GM18517 (cell line): ENCODE data around the gene KCNMB3.
"Not testable (repeated sequence)": the region's sequence is repeated elsewhere in the genome, so short reads cannot be mapped to it uniquely, and the experiment has no call there.

Experiments used
- ATAC-seq: cut with Tn5 transposase; IDR thresholded peaks from one replicate; pipeline ENCODE4 v1.9.1; 2021; ENCODE audit warnings: mild to moderate bottlenecking, moderate library complexity; ENCODE audit not compliant: unreplicated experiment

Gene KCNMB3

GRCh38 chr3:179250803-179251476 lies at the start of gene KCNMB3:
KCNMB3 (minus strand) TSS chr3:179251114; CDS start chr3:179250990, 124 bp downstream.
- no peak for ATAC-seq

- no peak for ATAC-seq
Observed at GRCh38 chr3:179299999-179300613, 49.2 kb upstream of the KCNMB3 start.

DNA sequence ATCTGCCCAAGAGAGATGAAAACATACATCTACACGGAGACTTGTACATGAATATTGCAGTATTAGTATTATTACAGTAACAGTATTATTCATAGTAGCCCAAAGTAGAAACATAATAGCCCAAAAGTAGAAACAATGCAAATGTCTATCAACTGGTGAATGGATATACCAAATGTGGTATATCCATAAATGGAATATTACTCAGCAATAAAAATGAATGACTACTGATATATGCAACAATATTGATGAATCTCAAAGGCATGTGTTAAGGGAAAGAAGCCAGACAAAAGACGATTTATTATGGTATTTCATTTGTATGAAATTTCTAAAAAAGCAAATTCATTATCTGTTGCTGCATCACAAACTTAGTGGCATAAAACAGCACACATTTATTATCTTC lies 48.4 kb upstream of the KCNMB3 start:
- no peak for ATAC-seq

DNA sequence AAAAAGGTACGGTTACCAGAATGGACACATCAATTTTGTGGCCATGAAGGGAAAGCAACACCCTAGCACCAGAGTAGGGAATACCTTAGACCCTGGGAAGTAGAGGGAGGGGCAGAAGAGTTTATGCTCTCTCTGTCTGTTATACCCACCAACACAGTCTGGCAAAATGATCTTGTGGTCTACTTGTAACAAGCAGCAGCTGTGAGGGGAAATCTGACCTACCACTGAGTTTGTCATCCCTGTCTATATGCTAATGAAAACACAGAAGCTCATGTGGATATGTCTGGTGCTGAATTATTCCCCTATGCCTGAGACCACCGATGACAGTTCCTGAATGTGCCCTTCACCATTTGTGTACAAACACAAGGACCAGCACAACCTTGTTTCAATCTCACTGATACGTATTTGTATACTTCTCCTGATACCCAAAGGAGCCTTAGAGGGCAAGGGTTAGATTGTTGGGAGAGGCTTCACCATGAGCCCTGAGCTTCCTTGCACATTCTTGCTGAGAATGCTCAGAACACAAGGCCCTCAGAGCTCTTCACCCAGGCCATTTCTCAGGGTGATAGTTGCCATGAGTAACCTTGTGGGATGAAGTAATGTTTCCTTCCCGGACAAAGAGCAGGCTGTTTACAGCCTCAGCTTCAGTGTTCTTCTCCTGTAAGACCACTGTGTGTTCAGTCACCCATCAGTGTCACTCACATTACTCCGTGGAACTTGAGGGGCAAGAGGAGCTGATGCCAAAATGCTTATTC lies 47.2 kb upstream of the KCNMB3 start:
- no peak for ATAC-seq

DNA sequence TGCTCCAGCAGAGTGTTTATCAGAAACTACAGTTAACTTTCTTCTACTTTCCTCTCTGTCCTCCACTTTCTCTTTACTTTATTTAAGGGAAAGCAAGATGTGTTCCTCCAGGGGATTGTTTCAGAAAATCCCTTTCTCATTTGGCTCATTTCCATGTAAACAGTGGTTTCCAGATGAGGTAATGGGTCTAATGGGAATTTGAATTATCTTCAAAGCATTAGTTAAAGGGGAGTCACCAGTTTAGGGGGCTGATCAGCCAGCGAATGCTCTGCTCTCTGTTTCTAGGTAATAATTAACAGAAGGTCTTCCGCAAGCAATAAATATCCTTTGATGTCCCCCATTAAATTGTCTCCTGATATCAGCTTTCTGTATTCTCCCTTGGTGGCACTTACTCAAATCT lies 41.5 kb upstream of the KCNMB3 start:
- no peak for ATAC-seq

- no peak for ATAC-seq
Observed at GRCh38 chr3:179289295-179289694, 38.4 kb upstream of the KCNMB3 start.

GRCh38 chr3:179288845-179289244 lies 37.9 kb upstream of the KCNMB3 start:
- no peak for ATAC-seq

- no peak for ATAC-seq
Observed at GRCh38 chr3:179286331-179286730, 35.4 kb upstream of the KCNMB3 start.

DNA sequence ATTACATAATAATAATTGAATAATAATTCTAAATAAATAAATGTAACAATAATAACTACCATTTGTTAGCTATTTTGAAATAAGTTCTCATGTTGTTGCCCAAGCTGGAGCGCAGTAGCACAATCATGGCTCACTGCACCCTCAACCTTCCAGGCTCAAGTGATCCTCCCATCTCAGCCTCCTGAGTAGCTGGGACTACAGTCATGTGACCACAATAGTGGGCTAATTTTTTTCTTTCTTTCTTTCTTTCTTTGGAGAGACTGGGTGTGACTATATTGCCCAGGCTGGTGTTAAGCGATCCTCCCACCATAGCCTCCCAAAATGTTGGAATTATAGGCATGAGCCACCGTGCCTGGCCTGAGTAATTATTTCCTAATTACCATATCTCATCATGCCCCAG lies 30.9 kb upstream of the KCNMB3 start:
- ATAC-seq = no peak

GRCh38 chr3:179279837-179280236 lies 28.9 kb upstream of the KCNMB3 start:
- no peak for ATAC-seq

DNA sequence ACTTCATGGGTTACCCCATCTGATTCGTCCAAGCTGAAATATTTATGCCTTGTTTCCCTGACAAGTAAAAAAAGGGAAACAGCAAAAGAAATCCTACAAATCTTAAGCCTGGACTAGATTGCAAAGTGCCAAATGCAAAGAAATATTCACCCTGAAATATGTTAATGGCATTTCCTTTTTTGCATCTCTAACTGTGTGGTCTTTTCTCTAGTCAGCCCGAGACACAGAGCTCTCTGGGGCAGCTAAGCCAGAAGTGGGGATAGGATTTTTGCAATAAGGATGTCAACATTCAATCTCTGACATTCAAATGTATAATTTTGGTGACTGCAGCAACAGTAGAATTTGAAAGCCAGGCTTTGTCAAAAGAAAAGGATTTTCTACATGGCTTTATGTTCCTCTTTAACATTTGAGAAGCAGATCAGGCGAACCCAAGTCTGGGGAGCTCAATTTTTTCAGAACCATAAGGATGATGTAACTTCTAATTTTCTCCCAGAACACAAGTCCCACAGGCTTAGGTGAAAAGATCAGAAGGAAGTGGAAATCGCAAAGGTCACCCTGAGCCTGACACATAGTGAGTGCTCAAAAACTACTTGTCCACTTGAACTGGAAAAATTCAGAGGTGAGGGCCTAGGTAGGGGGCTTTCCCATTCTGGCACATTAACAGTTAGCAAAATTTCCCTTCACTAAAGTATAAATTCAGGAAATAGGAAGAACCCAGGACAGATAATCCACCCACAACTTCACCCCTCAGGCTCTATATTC lies 28.2 kb upstream of the KCNMB3 start:
- ATAC-seq = no peak

DNA sequence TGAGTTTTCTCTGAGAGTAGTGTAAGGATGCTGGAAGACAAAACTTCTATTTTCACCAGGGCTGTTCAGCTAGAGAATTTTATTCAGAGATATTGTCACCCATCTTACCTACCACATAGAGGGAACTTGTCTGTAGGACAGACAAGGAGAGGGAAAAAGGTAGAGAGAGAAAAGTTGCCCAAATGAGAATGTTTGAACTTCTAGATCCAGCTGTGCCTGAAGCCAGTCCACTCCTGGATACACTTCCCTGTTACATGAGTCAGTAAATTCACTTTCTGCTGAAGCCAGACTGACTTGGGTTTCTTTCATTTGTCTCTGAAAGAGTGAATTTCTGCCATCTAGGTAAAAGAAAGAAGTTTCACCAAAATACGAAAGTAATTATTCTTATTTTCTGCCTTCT lies 27.2 kb upstream of the KCNMB3 start:
- ATAC-seq = no peak

GRCh38 chr3:179276743-179277142 lies 25.8 kb upstream of the KCNMB3 start:
- no peak for ATAC-seq

DNA sequence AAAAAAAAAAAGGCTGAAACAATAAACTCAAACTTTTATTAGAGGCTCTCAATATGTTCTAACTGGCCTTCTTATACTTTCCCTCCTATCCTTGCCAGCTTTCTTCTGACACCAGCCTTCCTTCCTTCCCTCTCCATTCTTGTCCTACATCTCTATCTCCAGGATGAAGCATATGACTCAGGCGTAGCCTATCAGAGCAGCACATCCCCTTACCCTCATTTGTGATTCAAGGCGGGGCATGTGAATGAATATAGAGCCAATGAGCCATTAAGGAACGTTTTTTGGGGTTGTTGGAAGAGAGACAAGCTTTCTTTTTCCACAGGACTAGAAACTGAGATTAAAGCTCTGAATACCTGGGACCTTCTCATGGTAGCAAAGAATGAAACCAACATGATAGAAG lies 25.1 kb upstream of the KCNMB3 start:
- ATAC-seq = no peak

DNA sequence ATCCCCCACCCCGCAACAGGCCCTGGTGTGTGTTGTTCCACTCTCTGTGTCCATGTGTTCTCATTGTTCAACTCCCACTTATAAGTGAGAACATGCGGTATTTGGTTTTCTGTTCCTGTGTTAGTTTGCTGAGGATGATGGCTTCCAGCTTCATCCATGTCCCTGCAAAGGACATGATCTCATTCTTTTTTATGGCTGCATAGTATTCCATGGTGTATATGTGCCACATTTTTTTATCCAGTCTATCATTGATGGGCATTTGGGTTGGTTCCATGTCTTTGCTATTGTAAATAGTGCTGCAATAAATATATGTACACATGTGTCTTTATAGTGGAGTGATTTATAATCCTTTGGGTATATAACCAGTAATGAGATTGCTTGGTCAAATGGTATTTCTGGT lies 23.5 kb upstream of the KCNMB3 start:
- ATAC-seq = not testable (repeated sequence)

GRCh38 chr3:179272385-179272784 lies 21.5 kb upstream of the KCNMB3 start:
- ATAC-seq = no peak

DNA sequence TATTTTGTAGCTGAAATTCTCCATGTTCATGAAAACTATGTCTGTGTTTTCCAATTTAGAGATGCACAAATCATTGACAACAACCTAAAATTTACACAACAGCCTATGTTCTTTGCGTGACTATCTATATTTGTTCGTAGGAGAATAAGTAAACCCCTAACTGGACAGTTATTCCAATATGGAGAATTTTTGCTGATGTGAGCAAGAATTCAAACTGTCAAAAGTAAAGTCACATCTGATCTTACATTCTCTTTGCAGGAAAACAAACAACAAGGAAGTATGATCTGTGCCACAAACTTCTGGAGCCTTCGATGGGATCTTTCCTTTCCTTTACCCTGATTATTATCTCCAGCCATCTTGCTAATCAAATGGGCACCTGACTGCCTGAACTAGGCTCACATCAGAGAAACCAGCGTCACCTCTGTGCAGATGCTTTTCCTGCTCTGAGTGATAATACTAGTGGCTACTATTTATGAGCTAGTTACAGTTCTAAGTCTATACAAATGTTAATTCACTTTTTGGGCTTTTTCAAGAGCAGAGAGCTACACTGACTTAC lies 18.3 kb upstream of the KCNMB3 start:
- ATAC-seq = no peak

DNA sequence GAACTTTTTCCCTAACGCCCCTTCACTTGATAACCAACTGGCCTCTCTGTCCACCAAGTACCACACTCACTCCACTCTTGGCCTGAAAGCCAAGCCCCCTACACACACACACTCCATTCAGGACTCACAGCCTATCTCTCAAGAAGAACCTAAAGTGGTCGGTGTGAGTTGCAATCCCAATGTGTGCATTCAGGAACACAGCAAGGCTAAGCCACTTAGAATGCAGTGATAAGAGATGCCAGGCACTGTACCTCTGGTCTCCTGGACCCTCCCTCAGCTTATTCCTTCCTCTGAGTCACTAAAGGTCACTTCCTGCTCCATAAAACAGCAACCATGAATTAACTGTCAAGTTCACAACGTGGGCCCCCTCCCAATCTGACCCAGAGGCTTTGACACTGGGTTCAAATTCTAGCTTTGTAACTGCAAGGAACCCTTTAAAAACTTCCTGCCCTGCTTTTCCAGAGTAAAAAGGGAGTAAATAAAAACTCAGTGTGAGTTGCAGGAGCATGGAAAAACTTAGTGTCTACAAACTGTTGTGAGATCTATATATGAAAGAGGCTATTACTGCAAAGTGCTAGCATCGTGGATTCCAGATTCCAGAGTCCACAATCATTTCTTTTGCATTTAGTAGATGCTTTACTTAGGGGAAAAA lies 17.6 kb upstream of the KCNMB3 start:
- ATAC-seq = no peak

- ATAC-seq = no peak
Observed at GRCh38 chr3:179266701-179267211, 15.8 kb upstream of the KCNMB3 start.

DNA sequence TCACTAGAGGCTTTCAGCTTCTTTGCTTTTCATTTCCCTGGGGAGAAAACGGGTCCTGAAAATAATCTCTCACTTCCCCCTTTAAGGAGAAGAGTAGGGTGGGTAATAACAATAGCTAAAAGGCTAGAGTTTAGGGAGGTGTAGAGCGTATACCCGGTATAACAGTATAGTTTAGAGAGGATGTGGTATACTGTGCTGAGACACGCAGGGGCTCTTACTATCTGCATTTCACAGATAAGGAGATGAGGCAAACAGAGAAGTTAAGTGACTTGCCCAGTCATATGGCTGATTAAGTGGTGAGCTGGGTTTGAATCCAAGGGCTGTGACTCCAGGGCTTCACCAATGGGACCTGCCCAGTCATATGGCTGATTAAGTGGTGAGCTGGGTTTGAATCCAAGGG lies 15.0 kb upstream of the KCNMB3 start:
- peak; percentile 37 for ATAC-seq
